HG03108 (cell line): ENCODE data around the gene UBE2F.

Experiments used
- ATAC-seq: cut with Tn5 transposase; IDR thresholded peaks from one replicate; pipeline ENCODE4 v1.9.1; 2021; ENCODE audit warnings: moderate library complexity; ENCODE audit not compliant: unreplicated experiment

The UBE2F gene

DNA sequence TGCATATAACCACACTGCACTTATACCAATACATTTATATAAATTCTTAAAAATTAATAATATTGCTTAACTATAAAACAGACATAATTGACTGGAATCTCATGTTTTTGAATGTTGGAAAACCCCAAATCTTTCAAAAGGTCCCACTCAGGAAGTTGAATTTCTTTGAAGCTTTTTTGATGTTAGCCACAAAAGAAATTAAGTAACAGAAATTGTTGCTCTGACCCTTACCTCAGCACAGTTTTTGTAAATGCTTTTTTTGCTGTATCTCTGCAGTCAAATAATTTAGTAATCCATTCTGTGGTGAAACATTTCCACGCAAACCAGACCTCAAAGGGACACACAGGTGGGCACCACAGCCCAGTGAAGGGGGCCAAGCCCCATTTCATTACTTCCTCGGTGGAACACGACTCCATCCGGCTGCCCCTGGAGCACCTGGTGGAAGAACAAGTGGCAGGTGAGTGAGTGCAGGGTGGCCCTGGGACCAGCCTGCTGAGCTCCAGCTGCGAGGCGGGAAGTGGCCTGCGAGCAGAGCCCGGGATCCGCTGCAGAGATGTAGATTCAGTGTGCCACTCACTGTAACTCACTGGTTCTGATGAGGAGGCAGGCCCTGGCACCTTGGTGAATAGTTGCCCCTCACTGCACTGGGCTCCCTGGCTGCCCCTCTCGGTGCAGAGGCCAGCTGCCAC, 102.4 kb downstream of the UBE2F start:
- ATAC-seq, result no peak

DNA sequence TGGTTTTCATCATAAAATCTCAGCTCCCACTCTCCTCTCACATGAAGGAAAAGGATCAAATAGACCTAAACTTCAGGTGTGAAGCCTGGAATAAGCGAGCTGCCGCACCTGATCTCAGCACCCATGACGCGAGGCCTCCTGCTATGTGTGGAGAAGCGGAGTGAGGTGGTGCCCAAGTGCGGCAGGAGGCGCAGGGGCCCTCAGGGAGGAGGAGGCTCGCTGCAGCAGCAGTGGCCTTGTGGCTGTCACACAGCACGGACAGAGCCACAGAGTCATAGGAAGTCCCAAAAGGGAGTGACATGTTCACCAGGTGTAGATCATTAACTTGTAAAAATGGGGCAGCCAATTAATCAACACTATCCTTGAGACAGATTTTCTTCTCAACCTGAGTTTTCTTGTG, 103.1 kb downstream of the UBE2F start:
- ATAC-seq, result no peak

DNA sequence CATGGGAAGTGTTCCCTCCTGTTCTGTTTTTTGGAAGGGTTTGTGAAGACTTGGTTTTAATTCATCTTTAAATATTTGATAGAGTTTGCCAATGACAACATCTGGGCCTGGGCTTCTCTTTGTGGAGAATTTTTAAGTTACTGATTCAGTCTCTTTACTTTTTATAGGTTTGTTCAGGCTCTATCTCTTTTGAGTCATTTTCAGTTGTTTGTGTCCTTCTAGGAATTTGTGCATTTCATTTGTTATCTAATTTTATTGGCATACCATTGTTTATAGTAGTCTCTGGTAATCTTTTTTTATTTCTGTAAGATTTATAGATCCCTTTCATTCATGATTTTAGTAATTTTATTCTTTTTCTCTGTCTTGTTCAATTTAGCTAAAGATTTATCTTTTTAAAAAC, 108.6 kb downstream of the UBE2F start:
- no peak for ATAC-seq

DNA sequence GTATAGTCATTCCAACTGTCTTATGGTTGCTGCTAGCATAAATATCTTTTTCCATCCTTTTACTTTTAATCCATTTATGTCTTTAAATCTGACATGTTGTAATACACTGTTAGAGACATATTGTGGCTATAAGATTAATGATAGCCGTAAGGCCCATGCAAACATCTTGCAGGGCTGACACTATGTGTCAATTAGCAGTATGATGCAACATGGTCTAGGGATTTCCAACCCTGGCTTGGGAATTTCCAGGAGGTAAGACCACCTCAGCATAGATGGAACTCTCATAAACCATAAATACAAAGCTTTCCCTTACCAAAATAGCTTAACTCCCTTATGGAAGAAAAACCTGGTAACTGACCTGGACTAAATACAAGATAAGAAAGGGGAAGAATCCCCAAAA, 110.5 kb downstream of the UBE2F start:
- ATAC-seq, result no peak

- no peak for ATAC-seq
These were observed 113.1 kb downstream of the UBE2F start for GRCh38 chr2:238079874-238080327.

DNA sequence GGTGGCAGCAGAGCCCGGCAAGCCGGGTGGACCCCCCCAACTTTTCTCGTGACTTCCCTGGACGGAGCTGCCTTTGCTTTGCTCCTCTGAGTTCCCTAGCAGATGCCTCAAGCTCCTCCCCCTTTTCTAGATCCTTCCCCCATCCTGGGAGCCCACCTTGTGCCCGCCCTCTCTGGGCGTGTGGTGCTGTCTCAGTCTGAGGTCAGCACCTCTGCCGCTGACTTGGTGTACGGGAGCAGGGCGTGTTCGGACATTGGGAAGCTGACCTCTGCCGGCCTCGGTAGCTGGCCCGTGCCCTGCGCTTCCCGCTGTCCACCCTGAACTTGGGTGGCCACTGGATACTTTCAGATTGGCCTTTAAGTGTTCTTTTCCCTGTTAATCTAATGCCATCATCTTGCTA, 113.7 kb downstream of the UBE2F start:
- no peak for ATAC-seq

DNA sequence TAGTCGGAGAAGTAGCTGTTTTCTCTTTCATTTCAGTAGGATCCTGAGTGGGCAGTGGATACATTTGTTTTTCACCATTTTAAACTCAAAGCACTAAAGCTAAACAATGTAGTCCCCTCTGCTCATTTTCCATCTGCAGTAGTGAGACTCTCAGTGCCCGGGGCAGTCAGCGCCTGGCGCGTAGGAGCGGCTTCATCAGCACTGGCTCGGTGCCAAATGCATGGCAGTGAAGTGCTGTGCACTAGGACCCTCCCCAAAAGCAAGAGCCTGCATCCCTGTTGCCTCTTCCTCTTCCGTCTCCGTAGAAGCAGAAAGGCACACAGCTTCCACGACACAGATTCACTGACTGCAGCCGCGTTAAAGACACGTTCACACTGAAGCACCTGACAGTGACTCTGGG, 114.3 kb downstream of the UBE2F start:
- ATAC-seq, result no peak

DNA sequence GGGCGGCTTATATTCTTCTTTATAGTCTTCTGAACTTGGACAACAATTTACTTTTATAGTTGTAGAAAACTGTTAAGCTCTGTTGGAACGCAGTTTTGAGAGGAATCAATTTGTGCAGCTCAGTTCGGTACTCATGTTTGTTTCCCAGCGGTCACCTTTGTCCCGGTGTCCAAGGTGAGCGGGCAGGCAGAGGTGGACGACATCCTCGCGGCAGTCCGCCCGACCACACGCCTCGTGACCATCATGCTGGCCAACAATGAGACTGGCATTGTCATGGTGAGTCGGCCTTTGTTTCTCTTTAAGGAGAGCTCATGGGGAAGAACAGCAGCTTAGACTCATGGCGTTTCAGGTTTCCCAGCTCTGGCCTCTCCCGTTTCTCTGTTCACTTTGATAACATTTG, 114.7 kb downstream of the UBE2F start:
- no peak for ATAC-seq

DNA sequence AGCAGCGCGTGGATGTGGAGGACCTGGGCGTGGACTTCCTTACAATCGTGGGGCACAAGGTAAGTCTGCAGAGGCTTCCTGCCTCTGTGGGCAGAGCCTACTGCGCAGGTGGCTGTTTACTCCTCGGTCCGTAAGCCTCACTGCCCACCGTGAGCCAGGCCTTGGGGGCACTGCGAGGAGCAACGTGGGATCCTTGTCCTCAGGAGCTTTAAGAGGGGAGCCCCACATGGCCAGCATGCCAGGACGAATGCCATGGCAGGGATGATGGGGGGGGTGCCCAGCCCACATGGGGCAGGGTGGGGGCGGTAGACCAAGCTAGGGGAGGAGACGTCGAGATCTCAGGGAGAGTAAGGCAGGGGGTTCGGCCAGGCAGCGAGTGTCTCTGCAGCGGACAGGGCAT, 115.3 kb downstream of the UBE2F start:
- no peak for ATAC-seq

- no peak for ATAC-seq
These were observed 116.0 kb downstream of the UBE2F start for GRCh38 chr2:238082827-238083226.

DNA sequence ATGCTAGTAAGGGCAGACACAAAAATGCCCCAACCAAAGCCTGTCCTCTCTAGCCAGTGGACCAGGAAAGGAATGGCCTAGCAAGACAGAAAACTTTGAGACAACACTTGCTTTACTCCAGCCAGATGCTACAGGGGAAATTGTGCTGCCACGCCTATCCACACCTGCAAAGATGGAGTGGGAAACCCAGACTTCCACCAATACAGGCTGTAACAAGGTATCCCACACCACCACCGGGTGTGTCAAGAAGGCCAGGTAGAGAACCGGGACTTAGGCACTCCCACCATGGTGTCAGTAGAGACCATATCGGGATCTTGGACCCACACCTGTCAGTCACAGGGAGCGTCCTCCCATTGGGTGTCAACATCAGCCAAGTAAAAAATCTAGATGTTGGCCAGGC, 117.1 kb downstream of the UBE2F start:
- no peak for ATAC-seq

DNA sequence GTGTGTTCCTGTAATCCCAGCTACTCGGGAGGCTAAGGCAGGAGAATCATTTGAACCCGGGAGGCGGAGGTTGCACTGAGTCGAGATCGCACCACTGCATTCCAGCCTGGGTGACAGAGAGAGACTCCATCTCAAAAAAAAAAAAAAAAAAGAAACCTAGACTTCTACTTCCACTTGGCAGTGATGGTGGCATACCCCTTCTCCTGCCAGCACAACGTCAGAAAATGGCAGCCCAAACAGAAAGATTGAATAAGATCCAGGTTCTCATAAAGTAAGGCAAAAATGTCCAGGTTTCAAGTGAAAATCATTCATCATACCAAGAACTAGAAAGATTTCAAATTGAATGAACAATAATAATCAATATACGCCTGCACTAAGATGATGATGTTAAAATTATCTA, 117.9 kb downstream of the UBE2F start:
- no peak for ATAC-seq

GRCh38 chr2:238085899-238086298, 119.1 kb downstream of the UBE2F start:
- no peak for ATAC-seq

DNA sequence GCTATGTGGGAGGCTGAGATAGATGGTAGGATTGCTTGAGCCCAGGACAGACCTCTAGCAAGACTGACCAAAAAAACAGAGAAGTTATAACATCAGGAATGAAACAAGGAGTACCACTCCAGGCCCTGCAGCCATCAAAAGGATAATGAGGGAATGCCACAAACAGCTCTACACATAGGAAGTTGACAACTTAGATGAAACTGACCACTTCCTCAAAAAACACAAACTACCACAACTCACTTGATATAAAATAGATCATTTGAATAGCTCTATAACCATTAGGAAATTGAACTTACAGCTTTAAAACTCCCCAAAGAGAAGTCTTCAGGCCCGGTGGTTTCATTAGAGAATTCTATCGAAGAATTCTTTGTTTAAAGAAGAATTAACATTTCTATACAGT, 120.4 kb downstream of the UBE2F start:
- ATAC-seq, result no peak

DNA sequence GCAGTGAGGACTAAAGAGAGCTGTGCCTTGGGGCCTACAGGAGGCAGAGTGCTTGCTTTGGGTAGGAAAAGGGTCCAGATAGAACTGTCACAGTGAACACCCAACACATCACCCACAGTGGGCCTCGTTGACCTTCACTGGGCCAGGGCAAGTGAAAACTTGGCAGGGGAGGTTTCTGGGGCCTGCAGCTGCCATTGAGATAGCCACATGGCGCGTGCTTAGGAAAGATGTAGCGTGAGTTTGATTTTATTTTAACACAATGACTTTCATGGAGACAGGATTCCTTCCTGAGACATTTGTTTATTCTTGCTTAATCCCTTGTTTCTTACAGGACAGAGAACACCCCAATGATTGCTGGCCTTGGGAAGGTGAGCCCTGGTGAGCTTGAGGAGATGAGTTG, 124.1 kb downstream of the UBE2F start:
- no peak for ATAC-seq

- ATAC-seq, result no peak
These were observed 124.7 kb downstream of the UBE2F start for GRCh38 chr2:238091436-238092060.
